ENCODE measurements around the gene IL13RA1.
"Not testable (repeated sequence)": the region's sequence is repeated elsewhere in the genome, so short reads cannot be mapped to it uniquely, and the experiment has no call there.

IL13RA1 gene

GRCh38 chrX:118729042-118729652 lies 1.7 kb downstream of the IL13RA1 start:
- no peak for DNase-seq

- DNase-seq, result no peak
These were observed 3.3 kb downstream of the IL13RA1 start for GRCh38 chrX:118730500-118731247.

GRCh38 chrX:118732551-118732950 lies 5.1 kb downstream of the IL13RA1 start:
- not testable (repeated sequence) for DNase-seq

GRCh38 chrX:118734909-118735308 lies 7.5 kb downstream of the IL13RA1 start:
- DNase-seq, result no peak

GRCh38 chrX:118736394-118737010 lies 9.1 kb downstream of the IL13RA1 start:
- DNase-seq, result no peak

- no peak for DNase-seq
These were observed 12.2 kb downstream of the IL13RA1 start for GRCh38 chrX:118739577-118739976.

- no peak for DNase-seq
These were observed 13.0 kb downstream of the IL13RA1 start for GRCh38 chrX:118740276-118740889.

- DNase-seq, result no peak
These were observed 14.8 kb downstream of the IL13RA1 start for GRCh38 chrX:118742176-118742575.

- DNase-seq, result no peak
These were observed 18.2 kb downstream of the IL13RA1 start for GRCh38 chrX:118745570-118745969.

GRCh38 chrX:118751950-118752783 lies 24.8 kb downstream of the IL13RA1 start:
- DNase-seq, result no peak

- no peak for DNase-seq
These were observed 28.2 kb downstream of the IL13RA1 start for GRCh38 chrX:118755633-118756032.

GRCh38 chrX:118756101-118756500 lies 28.7 kb downstream of the IL13RA1 start:
- no peak for DNase-seq

- DNase-seq, result no peak
These were observed 31.1 kb downstream of the IL13RA1 start for GRCh38 chrX:118758511-118758910.

GRCh38 chrX:118760025-118760424 lies 32.6 kb downstream of the IL13RA1 start:
- DNase-seq, result no peak

GRCh38 chrX:118761939-118762707 lies 34.7 kb downstream of the IL13RA1 start:
- no peak for DNase-seq

- no peak for DNase-seq
These were observed 36.1 kb downstream of the IL13RA1 start for GRCh38 chrX:118763489-118763888.

GRCh38 chrX:118764122-118764521 lies 36.7 kb downstream of the IL13RA1 start:
- no peak for DNase-seq

- no peak for DNase-seq
These were observed 42.8 kb downstream of the IL13RA1 start for GRCh38 chrX:118770133-118770760.

- DNase-seq, result no peak
These were observed 44.6 kb downstream of the IL13RA1 start for GRCh38 chrX:118772051-118772450.

GRCh38 chrX:118773782-118774181 lies 46.4 kb downstream of the IL13RA1 start:
- DNase-seq, result no peak

- DNase-seq, result no peak
These were observed 52.2 kb downstream of the IL13RA1 start for GRCh38 chrX:118779581-118779980.

All from cortex of kidney (tissue), 1 donor.